ENCODE data around the gene COL1A1.

COL1A1 gene

DNA sequence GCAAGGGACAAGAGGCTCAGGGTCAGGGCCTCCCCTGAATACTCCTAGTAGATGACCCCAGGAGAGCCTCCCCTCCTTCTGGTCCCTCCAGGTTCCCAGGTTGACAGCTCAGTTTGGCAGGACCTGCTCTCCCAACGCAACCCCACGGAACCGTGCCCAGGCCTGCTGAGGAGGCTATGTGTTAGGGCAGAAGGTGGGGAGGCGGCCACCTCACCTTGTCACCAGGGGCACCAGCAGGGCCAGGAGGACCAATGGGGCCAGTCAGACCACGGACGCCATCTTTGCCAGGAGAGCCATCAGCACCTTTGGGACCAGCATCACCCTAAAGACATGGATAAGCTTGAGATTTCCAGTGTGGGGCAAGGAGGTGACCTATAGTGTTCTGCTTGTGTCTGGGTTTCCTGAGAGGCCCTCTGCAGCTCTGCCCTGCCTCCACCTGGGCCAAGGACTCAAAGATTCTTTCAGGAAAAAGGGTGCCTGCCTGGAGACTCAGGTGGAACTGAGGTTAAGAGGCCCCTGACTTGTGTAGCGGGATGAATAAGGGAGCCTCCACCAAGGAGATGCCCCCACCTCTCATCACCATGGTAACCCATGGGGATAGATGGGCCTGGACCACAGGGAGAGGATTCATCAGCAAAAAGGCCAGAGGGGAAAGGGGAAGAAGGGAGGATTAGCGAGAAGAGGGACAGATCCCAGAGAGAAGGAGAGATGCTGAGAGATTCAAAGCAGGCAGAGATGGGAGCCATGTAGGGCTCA lies 10.7 kb downstream of the COL1A1 start:
- TF ChIP-seq CTCF (IDR thresholded peaks at IDR 0.05; ENCODE audit: borderline replicate concordance, control extremely low read depth, extremely low read depth, insufficient read depth, missing control alignments), result no peak
- in situ Hi-C loops (cut with MboI; ENCODE audit: low sequenced_read_pairs, unreplicated experiment), result loop anchor here (10.0 kb wide), 1 partner anchor 104 kb away; no protein-coding TSS in a partner anchor
- no peak for DNase-seq (ENCODE audit: low spot score)

- in situ Hi-C loops (cut with MboI; ENCODE audit: low sequenced_read_pairs, unreplicated experiment), result loop anchor here (10.0 kb wide), 1 partner anchor 105 kb away; no protein-coding TSS in a partner anchor
- DNase-seq (ENCODE audit: low spot score), result no peak
- TF ChIP-seq CTCF (IDR thresholded peaks at IDR 0.05; ENCODE audit: borderline replicate concordance, control extremely low read depth, extremely low read depth, insufficient read depth, missing control alignments), result no peak
Measured at GRCh38 chr17:50190293-50190602, 11.2 kb downstream of the COL1A1 start.

GRCh38 chr17:50189550-50190292 lies 11.7 kb downstream of the COL1A1 start:
- no peak for TF ChIP-seq CTCF (IDR thresholded peaks at IDR 0.05; ENCODE audit: borderline replicate concordance, control extremely low read depth, extremely low read depth, insufficient read depth, missing control alignments)

DNA sequence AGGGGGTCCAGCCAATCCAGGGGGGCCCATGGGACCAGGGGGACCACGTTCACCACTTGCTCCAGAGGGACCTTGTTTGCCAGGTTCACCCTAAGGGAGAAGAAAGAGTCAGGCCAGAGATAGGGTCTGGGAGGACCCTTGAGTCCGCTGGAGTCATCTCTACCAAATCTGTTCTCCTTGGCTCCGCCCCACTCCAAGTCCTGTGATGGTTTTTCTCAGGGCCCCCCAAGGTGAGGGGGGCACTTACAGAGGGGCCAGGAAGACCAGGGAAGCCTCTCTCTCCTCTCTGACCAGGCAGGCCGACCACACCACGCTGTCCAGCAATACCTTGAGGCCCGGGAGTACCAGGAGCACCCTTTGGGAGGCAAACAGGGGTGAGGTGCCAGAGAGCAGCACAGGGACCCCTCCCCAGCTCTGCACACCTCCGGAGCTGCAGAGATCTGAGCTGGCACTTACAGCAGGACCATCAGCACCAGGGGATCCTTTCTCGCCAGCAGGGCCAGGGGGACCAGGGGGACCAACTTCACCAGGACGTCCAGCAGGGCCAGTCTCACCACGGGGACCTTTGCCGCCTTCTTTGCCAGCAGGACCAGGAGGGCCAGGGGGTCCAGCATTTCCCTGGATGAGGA lies 12.4 kb downstream of the COL1A1 start:
- no peak for TF ChIP-seq CTCF (IDR thresholded peaks at IDR 0.05; ENCODE audit: borderline replicate concordance, control extremely low read depth, extremely low read depth, insufficient read depth, missing control alignments)
- in situ Hi-C loops (cut with MboI; ENCODE audit: low sequenced_read_pairs, unreplicated experiment), result no loop called here
- no peak for DNase-seq (ENCODE audit: low spot score)

More at GRCh38 chr17:50189550-50190292, 11.7 kb downstream of the COL1A1 start:
- in situ Hi-C loops (cut with MboI; ENCODE audit: low sequenced_read_pairs, unreplicated experiment), result loop anchor here (10.0 kb wide), 1 partner anchor 105 kb away; no protein-coding TSS in a partner anchor
- no peak for DNase-seq (ENCODE audit: low spot score)

DNA sequence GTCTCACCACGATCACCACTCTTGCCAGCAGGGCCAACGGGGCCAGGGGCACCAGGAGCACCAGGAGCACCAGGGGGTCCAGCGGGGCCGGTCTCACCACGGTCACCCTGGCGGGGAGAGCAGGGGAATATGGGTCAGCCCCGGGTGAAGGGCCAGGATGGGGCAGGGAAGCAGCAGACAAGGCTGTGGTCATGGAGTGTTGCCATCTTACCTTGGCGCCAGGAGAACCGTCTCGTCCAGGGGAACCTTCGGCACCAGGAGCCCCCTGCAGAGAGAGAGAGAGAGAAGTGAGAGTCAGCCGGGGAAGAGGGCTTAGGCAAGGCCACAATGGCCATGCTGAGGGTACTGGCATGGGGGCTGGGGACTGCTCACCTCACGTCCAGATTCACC lies 12.9 kb downstream of the COL1A1 start:
- no peak for DNase-seq (ENCODE audit: low spot score)
- no peak for TF ChIP-seq CTCF (IDR thresholded peaks at IDR 0.05; ENCODE audit: borderline replicate concordance, control extremely low read depth, extremely low read depth, insufficient read depth, missing control alignments)
- in situ Hi-C loops (cut with MboI; ENCODE audit: low sequenced_read_pairs, unreplicated experiment), result no loop called here

DNA sequence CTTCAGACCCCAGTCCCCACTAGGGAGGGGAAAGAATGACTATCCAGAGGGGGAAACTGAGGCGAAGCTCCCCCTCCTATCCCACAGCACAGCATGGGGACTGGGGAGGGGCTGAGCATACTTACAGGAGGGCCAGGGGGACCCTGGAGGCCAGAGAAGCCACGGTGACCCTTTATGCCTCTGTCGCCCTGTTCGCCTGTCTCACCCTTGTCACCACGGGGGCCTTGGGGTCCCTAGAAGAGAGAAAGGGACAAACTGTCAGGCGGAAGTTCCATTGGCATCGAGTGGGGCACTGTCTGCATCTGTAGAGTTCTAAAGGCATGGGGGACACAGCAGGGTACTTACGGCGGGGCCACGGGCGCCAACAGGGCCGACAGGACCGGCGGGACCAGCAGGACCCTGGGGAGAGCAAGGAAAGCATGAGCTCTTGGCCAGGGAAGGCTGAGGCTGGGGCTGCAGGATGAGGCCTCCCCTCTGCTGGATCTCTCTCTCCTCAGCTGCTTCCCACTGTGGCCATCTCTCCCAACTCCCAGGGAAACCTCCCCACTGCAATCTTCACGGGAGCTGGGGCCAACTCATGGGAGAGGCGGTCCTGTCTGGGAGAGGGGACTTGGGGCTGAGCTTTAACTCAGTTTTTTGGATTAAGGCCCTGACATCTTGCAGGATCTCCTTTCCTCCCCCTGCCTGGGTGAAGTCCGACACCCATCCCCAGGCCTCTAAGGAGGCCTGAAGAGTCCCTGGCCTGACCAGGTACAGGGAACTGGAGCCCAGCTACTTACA lies 13.5 kb downstream of the COL1A1 start:
- in situ Hi-C loops (cut with MboI; ENCODE audit: low sequenced_read_pairs, unreplicated experiment), result no loop called here
- no peak for DNase-seq (ENCODE audit: low spot score)
- no peak for TF ChIP-seq CTCF (IDR thresholded peaks at IDR 0.05; ENCODE audit: borderline replicate concordance, control extremely low read depth, extremely low read depth, insufficient read depth, missing control alignments)

All from GM13976 (cell line).